Cerebellar cortex (tissue), 1 donor: ENCODE results near the gene HIGD1B.

Experiments
- DNase-seq: peaks from one replicate; pipeline ENCODE4 v3.0.0-alpha.2; 2015; ENCODE audit warnings: low spot score

Gene HIGD1B

GRCh38 chr17:44878627-44879221, 31.0 kb downstream of the HIGD1B start:
- peak; percentile 74 for DNase-seq

- no peak for DNase-seq
Measured at GRCh38 chr17:44879376-44879775, 31.7 kb downstream of the HIGD1B start.

DNA sequence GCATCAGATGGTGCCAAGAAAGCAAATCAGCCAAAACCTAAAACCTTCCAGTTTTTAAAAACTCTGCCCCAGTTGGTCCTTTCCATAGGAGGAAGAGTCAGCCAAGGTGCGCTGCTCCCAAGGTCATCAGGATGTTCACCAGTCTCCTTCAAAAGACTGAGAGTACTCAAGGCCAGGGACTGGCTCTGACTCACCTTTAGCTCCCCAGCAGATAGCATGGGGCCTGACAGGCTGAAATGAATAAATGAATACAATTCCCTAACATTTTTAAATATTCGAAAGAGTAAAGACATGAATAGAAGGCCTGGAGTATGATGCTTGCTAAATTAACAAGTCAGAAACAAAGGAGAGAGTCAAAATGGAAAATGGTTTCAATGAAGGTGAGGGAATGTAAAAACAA, 32.4 kb downstream of the HIGD1B start:
- no peak for DNase-seq

DNA sequence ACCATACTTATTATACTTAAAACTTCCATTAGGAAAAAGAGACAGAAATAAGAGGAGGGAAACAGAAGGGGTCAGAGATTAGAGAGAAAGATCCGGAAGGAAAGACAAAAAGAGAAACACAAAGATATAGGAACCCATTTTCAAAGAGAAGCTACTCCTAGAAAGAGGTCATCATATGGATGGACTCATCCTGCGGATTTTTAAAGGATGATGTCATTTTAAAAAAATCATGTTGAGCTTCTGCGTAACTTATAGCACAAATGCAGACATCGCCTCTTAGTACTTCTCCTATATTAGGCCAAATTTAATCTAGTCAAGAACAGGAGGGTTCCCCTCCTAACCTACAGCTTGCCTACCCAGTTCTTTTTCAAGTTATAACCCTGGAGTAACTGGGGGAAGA, 33.5 kb downstream of the HIGD1B start:
- no peak for DNase-seq

- DNase-seq: no peak
Measured at GRCh38 chr17:44884941-44885340, 37.3 kb downstream of the HIGD1B start.

- DNase-seq: no peak
Measured at GRCh38 chr17:44887016-44887415, 39.3 kb downstream of the HIGD1B start.

DNA sequence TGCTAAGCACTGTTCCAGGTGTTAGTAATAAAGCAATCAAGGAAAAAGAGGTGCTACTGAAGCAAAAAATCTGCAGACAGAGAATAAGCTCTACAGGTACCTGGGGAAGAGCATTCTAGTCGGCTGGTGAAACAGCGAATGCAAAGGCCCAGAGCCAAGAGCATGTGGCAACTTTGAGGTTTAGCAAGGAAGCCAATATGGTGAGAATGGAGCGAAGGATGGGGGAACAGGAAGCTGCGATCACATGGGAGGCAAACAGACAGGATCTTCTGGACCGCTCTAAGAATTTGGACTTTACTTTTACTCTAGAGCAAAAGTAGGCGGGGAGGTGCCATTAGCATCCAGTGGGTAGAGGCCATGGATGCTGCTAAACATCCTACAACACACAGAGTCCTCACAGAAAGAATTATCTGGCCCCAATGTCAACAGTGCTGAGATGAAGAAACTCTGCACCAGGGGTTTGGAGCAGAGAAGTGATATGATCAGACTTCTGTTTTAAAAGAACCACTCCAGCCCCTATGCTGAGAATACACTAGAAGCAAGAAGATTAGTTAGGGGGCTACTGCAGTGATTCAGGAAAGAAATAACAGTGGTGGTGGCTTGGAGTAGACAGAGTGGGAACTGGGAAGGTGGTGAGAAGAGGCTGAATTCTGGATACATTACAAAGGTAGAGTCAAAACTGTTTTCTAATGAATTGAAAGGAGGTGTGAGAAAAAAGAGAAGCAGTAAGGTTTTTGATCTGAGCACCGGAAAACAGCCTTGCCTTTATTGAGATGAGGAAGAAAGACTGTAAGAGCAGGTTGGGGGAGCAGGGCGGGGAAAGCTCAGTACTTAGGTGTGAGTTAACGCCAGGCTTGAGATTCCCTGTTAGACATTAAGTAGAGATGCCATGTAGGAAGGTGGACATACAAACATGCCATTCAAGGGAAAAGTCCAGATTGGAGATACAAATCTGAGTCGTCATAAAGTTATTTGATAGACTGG, 40.6 kb downstream of the HIGD1B start:
- DNase-seq: no peak

- DNase-seq: no peak
Measured at GRCh38 chr17:44889003-44889402, 41.3 kb downstream of the HIGD1B start.

GRCh38 chr17:44892250-44892649, 44.6 kb downstream of the HIGD1B start:
- no peak for DNase-seq

- DNase-seq: no peak
Measured at GRCh38 chr17:44894642-44895041, 47.0 kb downstream of the HIGD1B start.

DNA sequence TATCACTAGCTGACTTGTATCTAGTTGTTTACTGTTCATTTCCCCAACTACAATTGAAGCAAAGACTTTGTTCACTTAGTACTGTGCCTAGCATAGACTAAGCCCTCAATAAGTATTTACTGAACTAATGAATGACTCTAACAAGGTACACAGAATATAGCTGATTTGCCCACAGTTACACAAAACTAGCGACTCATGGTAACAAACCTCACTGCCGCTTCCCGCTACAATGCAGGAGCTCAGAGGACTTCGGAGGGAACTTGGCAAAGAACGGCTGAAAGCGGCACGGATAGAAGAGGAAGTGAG, 51.0 kb downstream of the HIGD1B start:
- no peak for DNase-seq

- DNase-seq: peak; percentile 87
Measured at GRCh38 chr17:44899074-44899782, 51.5 kb downstream of the HIGD1B start, which contains the start of gene EFTUD2. EFTUD2 (minus strand) TSS chr17:44899445; CDS start chr17:44894521, 4,924 bp downstream.
